Gastrocnemius medialis (tissue), 4 donors: ENCODE results near the gene FCRLB.

Source experiments
- CTCF ChIP-seq, 5 experiments: fragments of 450-650 bp in 3 of 5; fragments of 200-600 bp in 2 of 5; sonication (generic) in 2 of 5; IDR thresholded peaks in 4 of 5; conservative IDR thresholded peaks in 1 of 5; 1 replicate in 4 of 5; 2 replicates in 1 of 5; pipeline ENCODE4 v1.5.1; 2016 to 2019; ENCODE audit warnings: antibody characterized with exemption in 5 of 5, mild to moderate bottlenecking in 3 of 5, moderate library complexity in 3 of 5
- POLR2A ChIP-seq, 2 donors: fragments of 450-650 bp; IDR thresholded peaks; one replicate each; pipeline ENCODE4 v1.6.1; 2017; ENCODE audit warnings: antibody characterized with exemption in 2 of 2, mild to moderate bottlenecking in 2 of 2, moderate library complexity in 2 of 2

- TF ChIP-seq CTCF (IDR thresholded peaks at IDR 0.05 in 4 of 5, conservative IDR thresholded peaks at IDR 0.05 in 1 of 5) (no peak), POLR2A (IDR thresholded peaks at IDR 0.05) (no peak)
These were observed 29.5 kb upstream of the FCRLB start for GRCh38 chr1:161691846-161692245.
